Stimulated activated CD8-positive, alpha-beta memory T cell treated with anti-CD3 and anti-CD28 coated beads, Interleukin-7, amount 100 ng/mL, for 24 hours (primary cell): ENCODE measurements around the gene INPP5A.

Experiments
- DNase-seq: peaks from one replicate; pipeline ENCODE4 v3.0.0-alpha.2; 2020; ENCODE audit warnings: low read depth

The INPP5A gene

DNA sequence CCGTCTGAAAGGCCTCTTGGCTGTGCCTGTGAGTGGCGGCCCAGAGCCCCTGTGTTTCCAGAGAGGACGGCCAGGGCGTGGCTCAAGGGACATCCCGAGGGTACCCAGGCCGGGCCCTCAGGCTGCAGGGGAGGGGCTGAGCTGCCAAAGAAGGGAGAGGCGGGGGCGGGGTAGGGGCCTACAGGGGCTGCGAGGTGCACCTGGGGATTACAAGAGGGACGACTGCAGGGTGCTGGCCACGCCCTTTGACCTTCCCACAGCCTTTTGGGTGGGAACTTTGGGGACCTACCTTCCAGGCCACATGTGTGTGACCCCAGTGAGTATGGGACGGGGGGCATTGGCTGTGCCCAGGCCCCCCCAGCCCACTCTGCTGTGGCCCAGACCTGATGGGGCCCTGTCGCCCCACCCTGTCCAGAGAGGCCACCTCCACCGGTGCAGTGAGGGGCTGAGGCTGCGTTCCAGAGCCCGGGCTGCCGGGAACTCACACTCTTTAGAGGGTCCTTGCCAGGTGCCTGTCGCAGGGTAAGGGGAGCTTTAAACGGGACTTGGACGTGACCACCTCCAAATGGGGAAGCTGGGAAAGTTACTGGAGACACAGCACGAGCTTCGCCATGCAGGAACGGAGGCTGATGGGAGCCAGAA lies 267.3 kb downstream of the INPP5A start:
- DNase-seq = no peak

- no peak for DNase-seq
Measured at GRCh38 chr10:132805599-132805998, 268.0 kb downstream of the INPP5A start.

DNA sequence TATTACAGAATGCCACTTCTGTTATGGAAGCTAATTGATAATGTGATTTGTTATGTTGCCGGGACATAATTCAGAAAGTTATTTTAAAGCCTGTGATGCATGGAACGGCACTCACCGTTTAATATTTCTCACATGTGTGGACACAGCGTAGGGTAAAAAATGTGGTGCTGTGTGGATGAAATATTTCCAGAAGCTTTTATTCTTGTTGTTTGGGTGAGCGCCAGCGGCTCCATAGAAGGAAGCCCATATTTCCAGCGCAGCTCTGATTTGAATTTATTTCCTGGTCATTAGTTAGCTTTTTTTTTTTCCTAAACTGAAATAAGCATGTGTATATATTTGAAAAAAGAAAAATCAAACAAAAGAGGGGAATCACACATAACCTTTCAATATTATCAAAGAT lies 268.5 kb downstream of the INPP5A start:
- no peak for DNase-seq

- no peak for DNase-seq
Measured at GRCh38 chr10:132806561-132807003, 269.0 kb downstream of the INPP5A start.

- no peak for DNase-seq
Measured at GRCh38 chr10:132807621-132808049, 270.0 kb downstream of the INPP5A start.

GRCh38 chr10:132808383-132809231 lies 271.0 kb downstream of the INPP5A start:
- no peak for DNase-seq

DNA sequence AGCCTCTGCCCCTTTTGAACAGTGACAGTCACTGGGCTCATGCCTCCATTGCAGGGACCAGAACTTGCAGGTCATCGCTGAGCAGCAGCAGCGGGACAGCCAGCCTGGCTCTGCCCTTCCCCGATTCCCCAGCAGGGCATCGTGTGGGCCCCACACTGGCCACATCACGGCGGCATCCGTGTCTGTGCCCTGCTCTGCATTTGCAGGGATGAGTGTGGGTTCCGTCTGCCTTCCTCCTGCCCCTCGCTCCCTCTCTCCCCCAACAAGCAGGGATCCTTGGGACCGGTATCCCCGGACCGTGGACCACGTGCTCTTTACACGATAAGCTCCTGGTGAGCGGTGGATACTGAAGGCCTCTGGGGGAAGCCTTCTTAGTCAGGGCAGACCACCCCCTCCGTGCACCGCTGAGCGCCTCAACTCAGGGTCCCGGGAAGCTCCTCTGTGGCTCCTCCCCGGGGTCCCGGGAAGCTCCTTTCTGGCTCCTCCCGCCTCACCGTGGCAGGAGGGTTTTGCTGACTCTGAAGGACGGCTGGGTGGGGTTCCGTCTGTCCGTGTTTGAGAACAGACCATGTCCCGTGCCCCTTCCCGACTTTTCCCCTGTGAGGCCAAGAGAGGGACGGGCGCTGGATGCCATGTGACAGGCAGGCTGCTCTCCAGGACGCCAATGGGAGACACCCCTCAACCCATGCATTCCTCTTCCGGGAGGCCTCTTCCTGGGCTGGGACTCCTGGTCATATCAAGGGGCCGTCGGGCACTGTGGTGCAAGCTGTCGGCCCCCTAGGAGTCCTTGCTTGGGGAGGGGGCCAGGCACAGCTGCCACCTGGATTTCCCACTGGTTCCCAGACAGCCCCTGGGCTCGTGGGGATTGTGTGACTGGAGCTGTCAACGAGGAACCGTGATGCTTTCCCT lies 271.9 kb downstream of the INPP5A start:
- DNase-seq = no peak

DNA sequence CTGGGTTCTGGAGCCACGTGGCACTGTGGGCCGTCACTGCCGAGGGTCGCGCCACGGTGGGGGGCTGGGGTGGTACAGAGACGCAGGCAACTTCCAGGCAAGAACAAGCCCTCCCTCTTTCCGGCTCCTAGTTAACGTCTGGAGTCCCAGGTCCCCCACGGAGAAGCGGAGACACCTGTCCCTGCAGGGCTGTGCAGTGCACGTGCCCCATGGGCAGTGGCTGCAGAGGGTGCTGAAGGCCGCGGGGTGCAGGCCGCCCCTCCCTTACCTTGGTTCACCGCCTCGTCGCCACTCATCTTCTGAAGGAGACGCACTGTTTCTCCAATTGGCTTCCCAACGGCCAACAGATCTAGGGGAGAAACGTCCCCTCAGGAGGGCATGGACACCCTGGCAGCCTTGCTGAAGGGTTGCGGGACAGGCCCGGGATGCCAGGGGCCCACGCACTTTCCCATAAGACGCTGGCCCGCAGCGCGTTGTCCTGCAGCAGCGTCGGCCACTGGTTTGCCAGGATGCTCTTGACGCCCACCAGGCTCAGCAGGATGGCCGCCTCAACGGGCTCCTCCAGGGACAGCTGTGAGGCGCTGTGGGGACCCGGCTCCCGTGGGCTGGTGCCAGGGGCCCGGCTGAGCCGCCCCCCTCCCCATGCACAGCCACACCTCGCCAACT lies 272.7 kb downstream of the INPP5A start:
- DNase-seq = no peak

DNA sequence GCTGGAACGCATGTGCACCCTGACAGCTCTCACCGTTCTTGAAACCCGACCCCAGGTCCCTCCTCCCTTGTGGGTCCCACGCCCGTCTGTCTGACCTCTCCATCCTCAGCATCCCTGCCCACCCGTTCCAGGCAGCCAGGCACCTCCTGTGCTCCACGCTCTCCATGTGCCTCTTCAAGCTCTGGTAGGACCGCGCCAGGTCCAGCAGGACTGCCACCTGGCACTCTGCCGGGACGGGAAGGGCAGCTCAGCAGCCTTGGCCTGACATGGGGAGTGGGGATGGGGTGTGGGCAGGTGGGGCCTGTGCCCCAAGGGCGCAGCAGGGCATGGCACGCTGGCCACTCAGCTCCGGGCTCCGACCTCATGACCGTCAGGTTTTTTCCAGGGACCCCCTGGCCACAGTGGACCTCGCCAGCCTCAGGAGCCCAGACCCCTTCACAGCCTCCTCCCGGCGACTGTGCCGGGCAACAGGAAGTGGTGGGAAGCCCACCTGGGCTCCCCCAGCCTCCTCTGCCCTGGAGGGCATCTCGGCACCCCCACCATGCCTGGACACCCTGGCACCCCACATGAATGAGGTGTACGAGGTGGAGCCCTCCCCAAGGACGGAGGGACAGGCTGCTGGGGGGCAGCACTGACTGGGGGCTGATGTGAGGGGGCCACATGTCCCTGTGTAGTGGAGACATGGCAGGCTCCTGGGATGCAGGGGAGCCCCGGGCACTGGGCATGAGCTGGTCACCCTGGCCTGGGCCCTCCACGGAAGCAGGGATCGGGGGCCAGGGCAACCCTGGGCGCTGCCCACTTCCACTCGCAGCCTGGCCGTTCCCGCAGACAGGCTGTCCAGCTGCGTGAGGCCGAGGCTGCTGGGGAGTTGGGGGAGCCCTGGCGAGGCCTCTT lies 273.5 kb downstream of the INPP5A start:
- no peak for DNase-seq

- DNase-seq = no peak
Measured at GRCh38 chr10:132811891-132812481, 274.4 kb downstream of the INPP5A start.

GRCh38 chr10:132812520-132812919 lies 274.9 kb downstream of the INPP5A start:
- no peak for DNase-seq

DNA sequence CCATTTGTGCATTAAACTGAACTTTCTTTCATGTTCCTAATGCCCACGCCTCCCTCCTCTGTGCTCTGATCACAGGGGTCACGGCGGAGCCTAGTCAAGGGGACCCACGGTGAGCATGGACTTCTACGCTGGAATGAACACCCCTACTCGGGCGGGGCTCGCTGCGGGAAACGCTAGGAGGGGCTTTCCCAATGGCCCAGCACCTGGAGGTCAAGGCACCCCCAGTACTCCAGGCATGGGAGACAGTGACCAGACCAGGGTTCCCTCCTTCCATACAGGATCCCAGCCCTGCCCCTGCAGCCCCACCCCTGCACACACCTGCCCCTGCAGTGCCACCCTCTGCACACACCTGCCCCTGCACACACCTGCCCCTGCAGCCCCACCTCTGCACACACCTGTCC lies 275.4 kb downstream of the INPP5A start:
- DNase-seq = no peak

DNA sequence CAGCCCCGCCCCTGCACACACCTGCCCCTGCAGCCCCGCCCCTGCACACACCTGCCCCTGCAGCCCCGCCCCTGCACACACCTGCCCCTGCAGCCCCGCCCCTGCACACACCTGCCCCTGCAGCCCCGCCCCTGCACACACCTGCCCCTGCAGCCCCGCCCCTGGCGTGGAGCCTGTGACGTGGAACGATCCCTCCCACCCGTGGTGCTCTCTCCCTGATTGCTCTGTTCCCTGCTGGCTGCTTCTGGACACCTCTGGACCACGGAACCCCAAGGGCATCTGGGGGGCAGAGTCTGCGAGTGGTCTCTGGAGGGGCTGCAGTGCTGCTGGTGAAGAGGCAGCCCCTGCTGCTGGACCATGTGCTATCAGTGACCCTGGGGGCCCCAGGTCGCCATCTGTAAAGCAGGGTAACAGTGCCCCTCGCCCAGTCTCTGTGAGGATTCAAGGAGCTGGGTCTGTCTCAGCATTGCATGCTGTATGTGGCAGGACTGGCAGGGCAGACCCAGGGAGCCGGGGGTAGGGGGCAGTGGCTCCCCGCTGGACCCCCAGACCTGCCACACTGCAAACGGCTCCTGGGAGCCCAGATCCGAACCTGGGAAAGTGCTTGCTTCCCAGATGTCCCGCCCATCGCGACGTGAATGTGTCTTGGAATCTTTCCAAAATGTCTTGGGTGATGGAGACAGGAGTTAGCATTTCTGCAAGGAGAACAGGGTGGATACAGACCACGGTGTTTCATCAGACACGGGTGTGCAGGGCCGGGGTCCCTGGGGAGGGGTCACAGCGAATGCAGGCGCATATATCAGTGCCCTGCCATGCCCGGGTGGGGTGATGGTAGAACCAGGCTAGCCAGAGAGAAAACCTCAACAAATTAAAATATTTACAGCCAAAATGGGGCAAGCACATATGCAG lies 276.2 kb downstream of the INPP5A start:
- no peak for DNase-seq

DNA sequence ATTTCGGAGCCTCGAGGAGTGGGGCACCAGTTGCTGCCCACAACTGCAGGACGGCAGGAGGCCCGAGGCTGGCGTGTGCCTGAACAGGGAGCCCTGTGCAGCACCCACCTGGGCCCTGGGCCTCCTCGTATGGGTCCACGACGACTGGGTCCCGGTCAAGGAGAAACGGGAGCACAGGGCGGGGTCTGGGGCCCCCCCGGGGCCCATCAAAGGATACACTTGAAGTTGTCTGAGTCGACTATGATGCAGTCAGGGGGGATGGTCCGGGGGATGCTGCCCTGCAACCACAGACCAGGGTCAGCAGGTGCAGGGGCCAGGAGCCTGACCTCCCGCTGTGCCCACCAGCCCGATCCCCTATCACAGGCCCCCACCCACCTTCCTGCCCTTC lies 276.9 kb downstream of the INPP5A start:
- DNase-seq = no peak

GRCh38 chr10:132815168-132815857 lies 277.7 kb downstream of the INPP5A start:
- no peak for DNase-seq

- no peak for DNase-seq
Measured at GRCh38 chr10:132816718-132817117, 279.1 kb downstream of the INPP5A start.

DNA sequence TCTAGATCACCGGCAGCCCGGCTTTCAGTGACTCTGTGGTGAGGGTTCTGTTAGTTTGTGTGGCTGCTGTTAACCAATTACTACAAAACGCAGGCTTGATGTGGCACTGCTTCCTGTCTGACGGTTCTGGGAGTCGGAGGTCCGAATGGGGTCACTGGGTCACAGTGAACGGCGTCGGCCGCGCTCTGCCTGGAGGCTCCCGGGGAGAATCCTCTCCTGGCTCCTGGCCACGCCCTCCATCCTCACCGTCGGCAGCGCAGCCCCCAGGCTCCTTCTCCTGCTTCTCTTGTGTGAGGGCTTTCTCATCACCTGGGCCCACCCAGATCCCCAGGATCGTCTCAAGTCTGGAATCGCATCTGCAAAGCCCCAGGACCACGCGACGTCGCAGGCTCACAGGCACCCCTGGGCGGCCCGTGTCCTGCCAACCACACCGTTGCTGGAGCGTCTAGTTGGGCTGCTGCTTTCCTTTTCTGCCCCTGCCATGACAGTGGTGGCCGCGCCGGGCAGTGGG lies 280.2 kb downstream of the INPP5A start:
- DNase-seq = no peak

DNA sequence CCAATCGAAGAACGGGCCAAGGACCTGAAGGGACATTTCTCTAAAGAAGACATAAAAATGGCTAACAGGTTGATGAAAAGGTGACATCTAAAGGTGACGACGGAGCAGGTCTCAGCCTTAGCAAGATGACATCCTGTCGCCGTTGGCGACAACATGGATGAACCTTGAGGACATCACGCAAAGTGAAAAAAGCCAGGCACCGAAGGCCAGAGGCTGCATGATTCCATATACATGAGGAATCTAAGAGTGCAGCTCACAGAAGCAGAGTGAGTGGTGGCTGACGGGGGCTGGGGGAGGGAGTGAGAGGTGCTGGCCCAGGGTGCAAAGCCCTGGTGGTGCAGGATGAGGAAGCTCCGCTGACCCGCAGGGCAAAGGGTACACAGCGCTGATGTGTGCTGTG lies 282.5 kb downstream of the INPP5A start:
- DNase-seq = no peak
